ENCODE data around the gene NOTCH2. TPM values are rescaled to one million over a fixed set of nuclear protein-coding genes. Genes with fewer than 3 reads are reported as not detected.
"Not testable (repeated sequence)": the region's sequence is repeated elsewhere in the genome, so short reads cannot be mapped to it uniquely, and the experiment has no call there.

The NOTCH2 gene
- total RNA-seq, 2 experiments from 2014 or later: 71.5 to 77.5 TPM

DNA sequence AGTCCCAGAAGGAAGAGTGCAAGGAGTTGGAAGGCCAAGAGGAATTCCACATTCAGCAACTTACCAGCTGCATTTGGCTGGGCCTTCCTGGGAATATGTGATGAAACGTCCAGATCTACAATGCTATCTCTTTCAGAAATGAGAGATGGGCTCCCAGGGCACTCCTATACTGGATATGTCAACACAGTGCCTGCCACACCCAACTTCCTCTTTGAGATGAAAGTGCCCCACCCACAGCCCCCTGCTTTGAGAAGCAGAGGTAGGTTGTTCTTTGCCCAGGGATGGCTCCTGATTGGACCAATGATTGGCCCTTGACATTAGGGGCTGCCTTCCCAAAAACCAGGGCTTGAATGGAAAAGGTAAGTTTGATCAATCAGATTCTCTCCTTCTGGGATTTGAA lies 31.1 kb upstream of the NOTCH2 start:
- CTCF ChIA-PET; H3K4me3 Mint-ChIP-seq; DNase-seq; H3K9me3 Mint-ChIP-seq (ENCODE audit: insufficient read depth); H3K27me3 Mint-ChIP-seq (ENCODE audit: low read depth); POLR2A ChIA-PET; H3K36me3 Mint-ChIP-seq (ENCODE audit: low read depth); H3K27ac Mint-ChIP-seq; ATAC-seq: not testable (repeated sequence)
- H3K4me1 Mint-ChIP-seq (ENCODE audit: low read depth): peaks cover 23% of the 10 kb centered on the region

DNA sequence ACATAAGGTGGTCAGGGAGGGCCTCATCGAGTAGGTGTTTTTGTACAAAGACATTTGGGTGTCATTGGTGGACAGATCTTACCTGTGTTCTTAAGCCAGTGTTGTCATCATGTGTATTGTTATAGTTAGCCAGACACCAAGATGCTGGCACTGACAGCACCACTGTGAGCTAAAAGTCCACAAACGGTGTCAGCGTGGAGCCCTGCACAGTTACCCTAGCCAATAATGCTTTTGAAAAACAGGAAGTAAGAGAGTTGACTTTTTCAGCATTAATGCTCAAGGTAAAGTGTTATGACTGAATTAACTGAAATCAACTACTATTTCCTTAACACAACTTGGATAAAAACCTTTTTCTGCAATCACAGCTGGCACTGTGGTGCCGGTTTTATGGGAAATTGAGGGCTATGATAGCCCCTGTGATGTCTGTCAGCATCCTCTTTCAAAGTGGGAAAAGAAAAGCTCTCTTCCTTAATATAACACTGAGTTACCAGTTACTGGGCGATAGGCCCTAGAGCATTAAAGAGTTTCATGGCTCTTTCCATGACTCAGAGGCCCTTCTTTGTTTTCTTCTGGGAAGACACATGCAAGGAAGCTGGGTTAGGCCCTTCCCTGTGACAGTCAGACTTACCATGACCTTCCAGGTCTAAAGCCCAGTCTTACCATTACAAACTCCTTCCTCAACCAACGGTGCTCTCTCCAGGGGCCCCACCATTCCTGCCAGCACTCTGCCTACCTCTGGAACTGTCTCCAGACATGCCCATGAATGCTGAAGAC lies 29.7 kb upstream of the NOTCH2 start:
- H3K36me3 Mint-ChIP-seq (ENCODE audit: low read depth): not testable (repeated sequence)

DNA sequence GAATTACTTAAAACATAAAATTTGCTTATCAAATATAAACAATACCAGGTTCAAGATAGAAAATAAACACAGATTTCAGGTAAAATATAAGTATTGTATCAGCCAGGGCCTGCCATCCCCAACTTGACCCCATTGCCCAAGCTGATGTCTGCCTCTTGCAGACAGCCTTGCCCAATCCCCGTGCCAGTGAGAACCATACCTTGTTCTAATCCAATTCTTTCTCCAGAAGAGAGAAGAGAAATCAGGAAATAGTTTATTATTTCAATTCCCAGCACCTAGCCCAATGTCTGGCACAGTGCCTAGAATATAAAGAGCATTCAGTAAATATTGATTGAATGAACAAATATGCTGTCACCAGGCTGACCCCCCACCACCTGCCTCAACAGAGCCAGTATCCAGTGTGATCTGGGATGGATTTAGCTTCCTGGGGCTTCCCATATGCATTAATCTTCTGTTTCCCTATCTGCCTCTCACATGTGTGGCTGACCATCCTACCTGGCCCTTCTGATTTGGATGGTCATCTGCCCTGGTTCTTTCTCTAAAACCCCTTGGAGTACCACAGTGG lies 27.6 kb upstream of the NOTCH2 start:
- POLR2A ChIA-PET; H3K27me3 Mint-ChIP-seq (ENCODE audit: low read depth); ATAC-seq: not testable (repeated sequence)

More for the DNA sequence above, 29.7 kb upstream of the NOTCH2 start:
- H3K9me3 Mint-ChIP-seq (ENCODE audit: insufficient read depth); H3K27me3 Mint-ChIP-seq (ENCODE audit: low read depth); CTCF ChIA-PET; ATAC-seq; H3K4me3 Mint-ChIP-seq; H3K27ac Mint-ChIP-seq; POLR2A ChIA-PET; DNase-seq: not testable (repeated sequence)
- H3K4me1 Mint-ChIP-seq (ENCODE audit: low read depth): peaks cover 10% of the 10 kb centered on the region

DNA sequence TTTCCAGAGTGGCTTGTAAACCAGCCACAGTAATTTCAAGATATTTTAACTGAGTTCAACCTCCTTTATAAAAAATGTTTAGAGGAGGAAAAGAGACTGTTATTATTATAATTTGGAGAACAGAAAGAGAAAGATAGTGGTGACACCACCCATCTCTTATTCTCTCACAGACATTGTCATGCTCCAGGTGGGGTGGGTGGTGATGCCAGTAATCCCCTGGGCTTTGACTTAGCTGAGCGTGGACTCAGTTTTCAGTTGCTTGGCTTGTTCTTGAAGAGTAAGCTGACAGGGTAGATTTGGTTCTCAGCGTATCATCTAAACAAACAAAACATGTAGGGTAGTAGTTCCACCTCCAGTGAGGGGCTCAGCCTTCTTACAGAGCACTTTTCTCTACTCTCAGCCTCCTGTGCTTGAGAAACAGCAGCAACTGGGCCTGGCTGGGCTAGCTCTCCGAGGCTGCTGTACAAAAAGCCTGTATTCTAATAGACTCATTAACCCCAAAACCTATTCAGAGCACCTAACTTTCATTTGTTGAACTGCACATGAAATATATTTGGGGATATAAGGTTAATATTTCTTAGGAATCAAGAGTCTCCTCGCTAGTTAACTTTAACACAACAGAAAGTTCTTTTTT lies 24.2 kb upstream of the NOTCH2 start:
- not testable (repeated sequence) for H3K27me3 Mint-ChIP-seq (ENCODE audit: low read depth); H3K9me3 Mint-ChIP-seq (ENCODE audit: insufficient read depth)

More for the DNA sequence above, 27.6 kb upstream of the NOTCH2 start:
- H3K9me3 Mint-ChIP-seq (ENCODE audit: insufficient read depth); H3K4me1 Mint-ChIP-seq (ENCODE audit: low read depth); H3K4me3 Mint-ChIP-seq; CTCF ChIA-PET; DNase-seq; H3K27ac Mint-ChIP-seq; H3K36me3 Mint-ChIP-seq (ENCODE audit: low read depth): not testable (repeated sequence)

DNA sequence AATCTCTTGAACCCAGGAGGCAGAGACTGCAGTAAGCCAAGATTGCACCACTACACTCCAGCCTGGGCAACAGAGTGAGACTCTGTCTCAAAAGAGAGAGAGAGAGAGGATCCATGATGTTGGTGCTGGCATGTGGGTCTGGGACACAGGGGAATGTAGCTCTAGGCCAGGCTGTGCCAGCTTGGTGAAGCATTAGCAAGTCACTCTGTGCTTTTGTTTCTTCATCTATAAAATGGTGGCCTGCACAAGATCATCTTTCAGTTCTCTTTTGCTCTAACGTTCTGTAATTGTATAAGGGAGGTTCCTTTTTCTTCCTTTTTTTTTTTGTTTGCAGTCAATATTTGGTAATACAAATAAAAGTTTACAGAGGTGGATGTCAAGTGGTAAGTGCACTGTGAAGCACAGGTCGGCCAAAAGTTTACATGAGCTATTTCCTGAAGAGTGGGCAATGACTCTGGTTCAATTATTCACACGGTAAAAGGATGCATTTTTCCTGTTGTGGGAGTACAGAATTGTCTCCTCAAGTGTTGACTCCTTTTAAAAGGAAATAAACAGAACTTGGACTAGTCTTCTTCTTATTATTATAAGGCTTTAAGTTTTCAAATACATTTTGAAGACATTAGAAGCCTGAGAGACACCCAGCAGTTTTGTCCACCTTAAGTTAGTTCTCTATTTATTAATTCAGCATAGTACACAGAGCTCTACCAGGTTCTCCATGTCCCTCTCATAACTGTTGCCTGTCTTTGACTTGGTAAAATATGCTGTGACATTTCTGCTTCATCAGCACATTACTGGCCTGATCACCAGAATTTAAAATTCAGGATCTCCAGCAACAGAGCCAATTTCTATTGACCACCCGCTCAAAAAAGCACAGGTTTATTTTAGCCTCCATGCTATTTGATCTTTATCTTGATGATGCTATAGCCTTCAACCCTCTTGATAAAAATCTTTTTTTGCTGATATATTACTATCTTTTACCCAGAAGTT lies 23.1 kb upstream of the NOTCH2 start:
- H3K9me3 Mint-ChIP-seq (ENCODE audit: insufficient read depth); DNase-seq; H3K4me1 Mint-ChIP-seq (ENCODE audit: low read depth); H3K27ac Mint-ChIP-seq; H3K4me3 Mint-ChIP-seq; H3K27me3 Mint-ChIP-seq (ENCODE audit: low read depth); ATAC-seq; H3K36me3 Mint-ChIP-seq (ENCODE audit: low read depth); CTCF ChIA-PET; POLR2A ChIA-PET: not testable (repeated sequence)

More for the DNA sequence above, 24.2 kb upstream of the NOTCH2 start:
- CTCF ChIA-PET; POLR2A ChIA-PET; H3K4me3 Mint-ChIP-seq; ATAC-seq; DNase-seq; H3K36me3 Mint-ChIP-seq (ENCODE audit: low read depth); H3K27ac Mint-ChIP-seq; H3K4me1 Mint-ChIP-seq (ENCODE audit: low read depth): not testable (repeated sequence)

DNA sequence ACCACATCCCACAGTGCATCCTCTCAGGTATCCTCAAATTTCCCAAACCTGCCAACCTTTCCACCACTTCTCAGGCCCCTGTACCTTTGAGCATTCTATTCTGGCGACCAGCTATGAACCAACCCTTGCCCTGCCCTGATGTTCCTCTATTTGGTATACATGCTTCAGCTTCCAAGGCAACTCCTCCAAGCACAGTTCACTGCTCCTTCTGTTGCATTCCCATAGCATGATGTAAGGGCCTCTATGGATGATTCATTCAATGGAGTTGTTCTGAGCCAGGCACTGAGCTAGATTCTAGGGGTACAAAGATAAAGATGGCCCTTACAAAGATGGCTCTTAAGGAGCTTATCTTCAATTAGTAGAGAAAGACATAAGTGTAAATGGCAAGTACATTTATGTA lies 21.4 kb upstream of the NOTCH2 start:
- H3K4me1 Mint-ChIP-seq (ENCODE audit: low read depth): peaks cover 13% of the 10 kb centered on the region
- H3K36me3 Mint-ChIP-seq (ENCODE audit: low read depth); POLR2A ChIA-PET; H3K27me3 Mint-ChIP-seq (ENCODE audit: low read depth); H3K27ac Mint-ChIP-seq; CTCF ChIA-PET; H3K9me3 Mint-ChIP-seq (ENCODE audit: insufficient read depth); ATAC-seq; H3K4me3 Mint-ChIP-seq; DNase-seq: not testable (repeated sequence)

DNA sequence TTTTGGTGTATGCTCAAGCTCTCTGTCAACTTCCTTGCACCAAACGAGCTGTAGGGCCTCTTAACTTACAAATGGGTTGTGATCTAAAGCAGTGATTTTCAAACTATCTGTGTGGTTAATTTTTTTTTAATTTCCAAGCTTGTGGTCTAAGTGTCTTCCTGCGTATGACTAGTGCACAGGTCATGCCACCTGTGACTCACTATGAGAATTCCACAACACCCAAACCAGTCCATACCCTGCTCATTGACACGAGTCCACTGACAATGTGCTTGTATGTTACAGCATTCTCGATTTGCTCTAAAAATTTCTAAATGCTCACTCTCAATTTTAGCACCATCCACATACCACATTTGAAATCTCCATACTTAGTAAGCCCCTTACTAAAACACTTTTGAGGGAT lies 18.5 kb upstream of the NOTCH2 start:
- H3K9me3 Mint-ChIP-seq (ENCODE audit: insufficient read depth); H3K36me3 Mint-ChIP-seq (ENCODE audit: low read depth); POLR2A ChIA-PET; H3K4me3 Mint-ChIP-seq; CTCF ChIA-PET; H3K27me3 Mint-ChIP-seq (ENCODE audit: low read depth): not testable (repeated sequence)
- Mint-ChIP-seq H3K27ac (peak overlapping the region; percentile 22), H3K4me1 (ENCODE audit: low read depth) (peaks cover 13% of the 10 kb centered on the region)
- DNase-seq: peak; percentile 39
- ATAC-seq: peak; percentile 100

DNA sequence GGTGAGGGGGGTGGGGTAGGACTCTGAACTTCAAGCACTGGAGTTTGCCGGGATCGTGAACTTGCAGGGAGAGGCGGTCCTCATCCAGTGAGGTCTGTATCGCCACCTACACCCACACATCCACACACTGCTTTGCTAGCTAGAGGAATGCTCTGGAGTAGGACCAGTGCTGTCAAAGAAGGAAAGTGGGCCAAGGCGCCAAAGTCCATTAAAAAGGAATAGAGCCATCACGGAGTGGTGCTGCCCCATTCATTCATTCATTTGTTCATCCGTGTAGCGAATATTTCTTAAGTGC lies 405 bp upstream of the NOTCH2 start:
- H3K27ac Mint-ChIP-seq; H3K4me1 Mint-ChIP-seq (ENCODE audit: low read depth); POLR2A ChIA-PET; H3K9me3 Mint-ChIP-seq (ENCODE audit: insufficient read depth); DNase-seq; H3K4me3 Mint-ChIP-seq; ATAC-seq; H3K27me3 Mint-ChIP-seq (ENCODE audit: low read depth); H3K36me3 Mint-ChIP-seq (ENCODE audit: low read depth); CTCF ChIA-PET: not testable (repeated sequence)

DNA sequence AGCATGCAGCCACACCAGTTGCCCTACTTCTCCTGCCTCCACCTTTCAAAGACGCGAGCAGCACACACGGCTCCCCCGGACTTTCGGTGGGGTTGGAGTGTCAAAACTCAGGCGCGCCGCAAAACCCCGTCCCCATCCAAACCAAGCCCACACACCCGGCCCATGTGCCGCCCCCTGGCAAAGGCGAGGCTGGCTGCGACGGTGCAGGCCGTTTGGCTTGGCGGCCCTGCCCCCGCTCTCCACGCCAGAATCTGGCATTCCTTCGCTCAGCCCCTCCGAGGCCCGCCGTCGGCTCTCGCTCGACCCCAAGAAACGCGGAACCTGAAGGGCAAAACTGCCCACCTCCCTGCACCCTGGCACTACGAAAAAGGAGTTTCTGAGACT lies 787 bp downstream of the NOTCH2 start:
- H3K27me3 Mint-ChIP-seq (ENCODE audit: low read depth); H3K9me3 Mint-ChIP-seq (ENCODE audit: insufficient read depth); POLR2A ChIA-PET; ATAC-seq; H3K4me1 Mint-ChIP-seq (ENCODE audit: low read depth); H3K36me3 Mint-ChIP-seq (ENCODE audit: low read depth); H3K27ac Mint-ChIP-seq; CTCF ChIA-PET: not testable (repeated sequence)
- peak overlapping the region; percentile 60 for H3K4me3 Mint-ChIP-seq
- peak; percentile 23 for DNase-seq

DNA sequence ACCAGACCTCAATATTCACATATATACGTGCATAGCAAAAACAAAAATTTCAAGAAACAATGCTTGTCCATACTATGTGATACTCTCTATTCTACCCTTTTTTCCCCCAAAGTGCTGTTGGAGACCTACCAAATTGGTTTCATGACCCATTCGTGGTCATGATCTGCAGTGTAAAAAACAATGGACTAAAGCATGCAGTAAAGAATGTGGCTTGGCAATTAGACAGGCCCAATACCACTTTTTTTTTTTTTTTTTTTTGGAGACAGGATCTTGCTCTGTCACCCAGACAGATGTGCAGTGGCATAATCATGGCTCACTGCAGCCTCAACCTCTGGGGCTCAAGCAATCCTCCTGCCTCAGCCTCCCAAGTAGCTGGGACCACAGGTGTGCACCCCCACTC lies 21.3 kb downstream of the NOTCH2 start:
- ATAC-seq; H3K4me3 Mint-ChIP-seq; DNase-seq; H3K9me3 Mint-ChIP-seq (ENCODE audit: insufficient read depth); POLR2A ChIA-PET; H3K27me3 Mint-ChIP-seq (ENCODE audit: low read depth); CTCF ChIA-PET; H3K4me1 Mint-ChIP-seq (ENCODE audit: low read depth); H3K36me3 Mint-ChIP-seq (ENCODE audit: low read depth); H3K27ac Mint-ChIP-seq: not testable (repeated sequence)

DNA sequence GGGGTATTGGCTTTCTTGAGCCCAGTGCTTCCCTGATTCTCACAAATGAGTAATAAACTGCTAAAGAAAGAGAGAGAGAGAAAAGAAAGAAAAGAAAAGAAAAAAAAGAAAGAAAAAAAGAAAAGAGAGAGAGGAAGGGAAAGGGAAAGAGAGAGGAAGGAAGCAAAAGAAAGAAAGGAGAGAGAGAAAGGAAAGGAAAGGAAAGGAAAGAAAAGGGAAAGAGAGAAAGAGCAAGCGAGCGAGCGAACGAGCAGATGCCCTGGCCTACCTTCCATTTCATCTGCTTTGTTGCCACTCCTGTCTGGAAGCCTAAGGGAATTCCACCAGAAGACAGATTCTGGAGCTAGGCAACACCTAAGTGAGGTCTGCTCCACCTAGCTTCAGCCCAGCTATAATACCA lies 27.7 kb downstream of the NOTCH2 start:
- H3K4me1 Mint-ChIP-seq (ENCODE audit: low read depth); POLR2A ChIA-PET; CTCF ChIA-PET: not testable (repeated sequence)

DNA sequence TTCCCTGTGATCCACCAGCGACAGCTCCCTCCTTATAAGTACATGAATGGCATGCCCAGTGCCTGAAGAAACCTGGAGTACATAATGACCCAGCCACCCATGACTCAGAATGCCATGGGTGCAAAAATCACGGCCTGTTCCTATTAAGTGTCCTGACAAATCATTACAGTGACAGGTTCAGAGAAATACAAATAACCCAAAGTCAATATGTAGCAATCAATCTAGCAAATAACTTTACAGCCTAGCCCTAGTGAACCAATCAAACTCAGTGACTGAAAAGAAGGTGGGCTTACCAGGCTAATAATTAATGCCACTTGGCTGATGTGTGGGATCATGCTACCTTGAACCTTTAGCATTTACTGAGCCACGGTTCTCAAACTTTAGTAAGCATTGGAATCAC lies 37.2 kb downstream of the NOTCH2 start:
- H3K27me3 Mint-ChIP-seq (ENCODE audit: low read depth); ATAC-seq; H3K27ac Mint-ChIP-seq; POLR2A ChIA-PET; H3K36me3 Mint-ChIP-seq (ENCODE audit: low read depth); DNase-seq; H3K9me3 Mint-ChIP-seq (ENCODE audit: insufficient read depth); CTCF ChIA-PET; H3K4me1 Mint-ChIP-seq (ENCODE audit: low read depth); H3K4me3 Mint-ChIP-seq: not testable (repeated sequence)

More for the DNA sequence above, 27.7 kb downstream of the NOTCH2 start:
- not testable (repeated sequence) for ATAC-seq; H3K4me3 Mint-ChIP-seq; H3K27me3 Mint-ChIP-seq (ENCODE audit: low read depth); H3K27ac Mint-ChIP-seq; H3K36me3 Mint-ChIP-seq (ENCODE audit: low read depth); DNase-seq; H3K9me3 Mint-ChIP-seq (ENCODE audit: insufficient read depth)
